ENCODE results near the gene CNDP1. TPM values are rescaled to one million over a fixed set of nuclear protein-coding genes. Genes with fewer than 3 reads are reported as not detected.
"Not testable (repeated sequence)": the region's sequence is repeated elsewhere in the genome, so short reads cannot be mapped to it uniquely, and the experiment has no call there.

CNDP1 gene
- total RNA-seq, 4 donors from 2014 or later = not detected

- H3K27me3 ChIP-seq = no peaks in the 10 kb centered on the region
- H3K36me3 ChIP-seq = peaks cover 39 to 66% (median 44%) of the 10 kb centered on the region in 3 donors
- no peak overlapping the region for H3K4me3 ChIP-seq
- TF ChIP-seq CTCF (IDR thresholded peaks at IDR 0.05) = no peak
- TF ChIP-seq POLR2A (IDR thresholded peaks at IDR 0.05) = no peak
- intact Hi-C loops (cut with DNase I) = no loop called here
- DNase-seq = no peak
- no peak overlapping the region for H3K27ac ChIP-seq
- no peaks in the 10 kb centered on the region for H3K4me1 ChIP-seq
- H3K9me3 ChIP-seq = no peaks in the 10 kb centered on the region
- 87 to 89% methylated on average over 10 to 12 of the region's 14 CpGs for WGBS, 2 donors
Measured at GRCh38 chr18:74520096-74520833, 14.0 kb upstream of the CNDP1 start.

- intact Hi-C loops (cut with DNase I) = no loop called here
- no peaks in the 10 kb centered on the region for H3K27me3 ChIP-seq
- DNase-seq = no peak
- H3K36me3 ChIP-seq = peaks cover 37 to 57% (median 39%) of the 10 kb centered on the region in 3 donors
- no peak overlapping the region for H3K4me3 ChIP-seq
- TF ChIP-seq CTCF (IDR thresholded peaks at IDR 0.05) = no peak
- 93 to 100% methylated on average over 9 to 14 of the region's 15 CpGs for WGBS, 2 donors
- H3K4me1 ChIP-seq = no peaks in the 10 kb centered on the region
- H3K9me3 ChIP-seq = no peaks in the 10 kb centered on the region
- no peak overlapping the region for H3K27ac ChIP-seq
Measured at GRCh38 chr18:74521068-74521725, 13.1 kb upstream of the CNDP1 start.

- Histone ChIP-seq H3K27me3 (no peaks in the 10 kb centered on the region), H3K36me3 (peaks cover 24 to 40% (median 28%) of the 10 kb centered on the region in 3 donors), H3K27ac (no peak overlapping the region), H3K4me3 (no peak overlapping the region), H3K4me1 (no peaks in the 10 kb centered on the region), H3K9me3 (no peaks in the 10 kb centered on the region)
- intact Hi-C loops (cut with DNase I) = no loop called here
- 74 to 84% methylated on average over 8 to 11 of the region's 23 CpGs for WGBS, 2 donors
- no peak for DNase-seq
- TF ChIP-seq CTCF (IDR thresholded peaks at IDR 0.05) (no peak), POLR2A (IDR thresholded peaks at IDR 0.05) (no peak)
Measured at GRCh38 chr18:74522635-74523548, 11.4 kb upstream of the CNDP1 start.

GRCh38 chr18:74524097-74524496 lies 10.2 kb upstream of the CNDP1 start:
- Histone ChIP-seq H3K27me3 (no peaks in the 10 kb centered on the region), H3K4me3 (no peak overlapping the region), H3K27ac (no peak overlapping the region), H3K4me1 (no peaks in the 10 kb centered on the region), H3K9me3 (no peaks in the 10 kb centered on the region), H3K36me3 (peaks cover 12 to 28% (median 21%) of the 10 kb centered on the region in 3 donors)
- no peak for TF ChIP-seq CTCF (IDR thresholded peaks at IDR 0.05)
- no peak for TF ChIP-seq POLR2A (IDR thresholded peaks at IDR 0.05)
- 42 to 53% methylated on average over 5 of the region's 5 CpGs for WGBS, 2 donors
- no peak for DNase-seq
- intact Hi-C loops (cut with DNase I) = no loop called here

- H3K4me1 ChIP-seq; H3K27me3 ChIP-seq; H3K4me3 ChIP-seq; H3K9me3 ChIP-seq; H3K27ac ChIP-seq; DNase-seq; intact Hi-C loops (cut with DNase I): not testable (repeated sequence)
- 94 to 98% methylated on average over 7 of the region's 7 CpGs for WGBS, 2 donors
- peaks cover 5 to 20% (median 13%) of the 10 kb centered on the region in 3 donors for H3K36me3 ChIP-seq
Measured at GRCh38 chr18:74524915-74525314, 9.4 kb upstream of the CNDP1 start.
